ENCODE data around the gene ZNF827.

DNA sequence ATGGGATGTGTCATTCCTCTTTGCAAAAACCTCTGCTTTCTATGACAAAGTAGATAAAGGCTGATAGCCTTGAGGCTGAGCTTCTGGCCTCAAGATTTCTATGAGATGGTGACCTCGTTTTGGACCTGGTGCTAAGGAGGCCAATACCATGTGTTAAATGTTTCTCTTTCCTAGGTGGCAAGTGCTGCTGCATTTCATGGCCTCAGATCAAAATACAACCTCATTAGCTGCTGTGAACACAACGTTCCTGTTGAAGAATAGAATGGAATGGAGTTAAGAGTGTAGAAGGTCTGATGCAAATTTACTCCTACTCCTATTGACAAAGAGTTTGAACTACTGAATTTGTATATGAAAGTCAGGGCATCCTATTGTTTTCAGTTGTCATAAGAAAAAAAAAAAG, 146.6 kb downstream of the ZNF827 start:
- TF ChIP-seq EP300 (conservative IDR thresholded peaks at IDR 0.05; ENCODE audit: poor library complexity, severe bottlenecking) = no peak
- no peak for TF ChIP-seq CTCF (IDR thresholded peaks at IDR 0.05; ENCODE audit: poor library complexity, severe bottlenecking)
- TF ChIP-seq POLR2AphosphoS5 (IDR thresholded peaks at IDR 0.05) = no peak
- TF ChIP-seq EZH2 (IDR thresholded peaks at IDR 0.05; ENCODE audit: borderline replicate concordance, insufficient read depth, low read length, poor library complexity, severe bottlenecking) = no peak
- no peak for TF ChIP-seq REST (IDR thresholded peaks at IDR 0.05; ENCODE audit: borderline replicate concordance)

All from neural cell (in vitro differentiated cells).